Cardiac septum (tissue), 1 donor: ENCODE results near the gene LCE3B. TPM values are rescaled to one million over a fixed set of nuclear protein-coding genes. Genes with fewer than 3 reads are reported as not detected.
"Not testable (repeated sequence)": the region's sequence is repeated elsewhere in the genome, so short reads cannot be mapped to it uniquely, and the experiment has no call there.

Source experiments
- DNase-seq: peaks from one replicate; pipeline ENCODE4 v3.0.0-alpha.2; 2020; ENCODE audit warnings: low spot score
- intact Hi-C: fragments of 100-400 bp; cut with DNase I; formaldehyde crosslinking; loops from one replicate; pipeline ENCODE4 v1.14.0; 2022
- long read RNA-seq: library from polyadenylated mRNA; unstranded; transcript quantifications from one replicate; pipeline ENCODE4 v2.0.0, GENCODE V29; 2021
- total RNA-seq: library from RNA; stranded (reverse); fragmentation: NEBNext Ultra II Directional; extraction: Animal tissue kit (Norgen Biotek cat#: 25700); gene quantifications from one replicate; pipeline ENCODE4 v1.2.1, GENCODE V29; 2021
- donor health status: DM: no; HTN: no; CAD: no.

The LCE3B gene, protein sequence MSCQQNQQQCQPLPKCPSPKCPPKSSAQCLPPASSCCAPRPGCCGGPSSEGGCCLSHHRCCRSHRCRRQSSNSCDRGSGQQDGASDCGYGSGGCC
- total RNA-seq: not detected
- long read RNA-seq: 0 reads

DNA sequence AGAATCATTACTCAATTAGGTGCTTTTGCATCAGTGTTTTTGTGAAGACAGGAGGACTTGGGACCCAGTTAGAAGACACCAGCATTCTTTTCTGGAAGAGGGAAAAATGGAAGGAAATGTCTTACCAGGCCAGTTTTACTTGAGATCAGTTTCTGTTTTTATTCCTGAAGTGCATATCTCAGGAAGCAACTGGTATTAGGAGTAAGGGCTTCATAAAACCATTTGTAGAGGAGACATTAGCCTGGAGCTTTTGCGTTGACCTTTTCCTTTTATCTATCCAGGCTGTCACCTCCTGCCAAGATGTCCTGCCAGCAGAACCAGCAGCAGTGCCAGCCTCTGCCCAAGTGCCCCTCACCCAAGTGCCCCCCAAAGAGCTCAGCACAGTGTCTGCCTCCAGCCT, at the start of gene LCE3B:
Gene LCE3B, plus strand, starts transcription at position 301 of the 400 bp plus-strand sequence. Its CDS starts 0 bp downstream, at position 301.
- DNase-seq: no peak
- intact Hi-C loops: no loop called here

GRCh38 chr1:152565115-152565514, 48.5 kb upstream of the LCE3B start:
- DNase-seq: no peak
- intact Hi-C loops: no loop called here

GRCh38 chr1:152565535-152566215, 47.9 kb upstream of the LCE3B start:
- intact Hi-C loops: no loop called here
- no peak for DNase-seq

- intact Hi-C loops: no loop called here
Observed at GRCh38 chr1:152566681-152567080, 46.9 kb upstream of the LCE3B start, which contains the start of gene LCE3E. Gene LCE3E, minus strand, starts transcription at chr1:152566780. Its CDS starts 572 bp downstream, at chr1:152566208.

DNA sequence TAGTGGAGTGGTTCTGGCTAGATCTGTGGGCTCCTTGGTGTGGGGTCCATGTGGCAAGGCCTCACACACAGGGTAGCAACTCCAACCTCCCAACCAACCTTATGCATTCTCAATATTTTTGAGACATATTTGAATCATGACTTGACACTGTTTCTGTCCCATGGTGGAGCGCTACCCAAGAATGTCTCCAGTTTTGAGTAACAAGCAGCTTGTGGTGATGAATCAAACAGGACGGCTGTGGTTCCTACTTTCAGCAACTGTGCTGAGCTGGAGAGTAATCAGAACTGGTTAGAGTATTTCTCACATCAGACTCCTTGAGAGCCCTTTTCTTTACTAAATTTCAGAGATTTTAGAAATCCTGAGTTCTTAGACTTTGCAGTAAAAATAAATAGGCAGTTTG, 36.4 kb upstream of the LCE3B start:
- intact Hi-C loops: no loop called here
- no peak for DNase-seq

More at GRCh38 chr1:152566681-152567080, 46.9 kb upstream of the LCE3B start, which contains the start of gene LCE3E:
- DNase-seq: no peak

DNA sequence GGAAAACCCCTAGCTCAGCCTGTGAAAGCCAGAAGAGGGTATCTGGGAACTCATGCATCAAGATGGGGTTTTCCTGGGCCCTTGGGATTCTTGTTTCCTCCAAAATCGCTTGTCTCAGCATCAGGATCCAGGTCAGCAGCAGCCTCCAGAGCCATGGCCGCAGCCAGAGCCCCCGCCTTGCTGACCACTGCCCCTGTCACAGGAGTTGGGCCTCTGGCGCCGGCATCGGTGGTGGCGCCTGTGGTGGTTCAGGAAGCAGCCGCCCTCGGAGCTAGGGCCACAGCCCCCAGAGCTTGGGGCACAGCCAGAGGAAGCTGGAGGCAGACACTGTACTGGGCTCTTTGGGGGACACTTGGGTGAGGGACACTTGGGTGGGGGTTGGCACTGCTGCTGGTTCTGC, 34.1 kb upstream of the LCE3B start:
- intact Hi-C loops: not testable (repeated sequence)

DNA sequence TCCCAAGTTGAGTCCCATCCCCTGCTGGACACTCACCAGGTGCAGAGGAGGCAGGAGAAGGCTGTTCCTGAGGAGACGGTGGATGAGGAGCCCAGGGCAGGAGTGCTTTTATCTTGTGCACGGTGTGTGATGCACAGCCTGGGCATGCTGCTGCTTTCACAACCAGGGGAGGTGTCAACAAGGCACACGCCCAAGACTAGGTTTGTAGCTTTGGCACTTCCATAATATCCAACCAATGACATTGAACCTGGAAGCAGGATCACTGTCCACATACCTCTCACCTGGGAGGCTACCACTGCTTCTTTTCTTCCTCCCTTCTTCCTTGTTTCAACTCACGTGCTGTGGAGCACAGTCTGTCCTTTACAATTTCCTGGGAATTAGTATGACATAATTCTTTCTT, 33.2 kb upstream of the LCE3B start, which contains the start of gene LCE3D:
Gene LCE3D, minus strand, starts transcription at position 84 of the 400 bp plus-strand sequence. CDS start 580 bp downstream, outside the sequence.
- intact Hi-C loops: no loop called here
- no peak for DNase-seq

More for the DNA sequence above, 34.1 kb upstream of the LCE3B start:
- not testable (repeated sequence) for DNase-seq

DNA sequence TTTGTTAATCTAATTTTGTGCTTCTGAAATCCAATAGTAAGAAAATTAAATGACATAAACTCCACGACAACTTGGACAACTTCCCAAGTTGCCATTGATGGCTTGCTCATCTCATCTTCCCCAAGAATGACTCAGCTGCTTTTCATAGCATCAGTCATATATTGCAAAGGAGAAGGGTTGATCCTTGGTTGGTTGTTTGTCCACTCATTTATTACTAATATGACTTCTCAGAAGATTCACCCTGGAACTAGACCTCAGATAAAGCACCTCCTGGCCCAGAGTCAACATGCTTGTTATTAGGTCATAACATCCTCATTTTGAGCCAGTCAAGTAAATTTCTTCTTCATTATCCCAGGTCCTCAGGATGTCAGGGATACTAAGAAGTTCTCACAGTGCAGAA, 31.0 kb upstream of the LCE3B start:
- no peak for DNase-seq
- intact Hi-C loops: no loop called here

GRCh38 chr1:152585586-152585985, 28.0 kb upstream of the LCE3B start:
- intact Hi-C loops: no loop called here
- DNase-seq: no peak

DNA sequence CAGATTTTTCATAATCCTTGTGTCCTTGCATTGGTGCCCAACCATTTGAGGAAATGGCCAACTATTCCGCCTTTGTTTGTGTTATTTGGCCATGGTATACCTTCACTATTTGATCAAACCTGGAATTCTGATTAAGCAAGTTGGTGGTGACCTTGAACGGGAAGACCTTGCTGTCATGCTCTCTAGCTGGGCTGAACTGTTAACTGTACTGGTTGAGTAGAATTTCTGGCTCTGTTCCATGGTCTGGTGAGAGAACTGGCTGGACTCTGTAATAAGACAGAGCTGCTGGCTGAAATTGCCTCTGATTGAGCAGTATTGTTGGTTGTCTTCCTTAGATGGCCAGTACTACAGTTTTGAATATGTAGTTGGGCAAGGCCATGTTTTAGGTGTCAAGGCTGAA, 16.6 kb upstream of the LCE3B start:
- intact Hi-C loops: no loop called here
- DNase-seq: no peak

DNA sequence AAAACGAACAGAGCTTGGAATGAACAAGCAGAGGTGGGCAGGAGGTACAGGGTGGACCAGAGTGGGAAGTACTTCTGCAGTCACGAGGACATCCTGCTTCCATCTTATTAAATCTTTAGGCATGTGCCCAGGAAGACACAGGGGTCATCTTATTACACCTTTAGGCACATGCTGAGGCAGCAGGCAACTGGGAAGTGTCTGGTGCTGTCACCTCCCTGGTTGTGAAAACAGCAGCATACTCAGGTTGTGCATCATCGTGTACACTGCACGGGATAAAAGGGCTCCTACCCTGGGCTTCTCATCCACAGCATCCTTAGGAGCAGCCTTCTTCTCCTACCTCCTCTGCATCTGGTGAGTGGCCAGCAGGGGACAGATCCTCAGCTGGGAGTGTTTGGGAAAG, 13.7 kb upstream of the LCE3B start, which contains the start of gene LCE3C:
Gene LCE3C, plus strand, starts transcription at position 301 of the 400 bp plus-strand sequence. CDS start 498 bp downstream, outside the sequence.
- DNase-seq: no peak
- intact Hi-C loops: no loop called here

DNA sequence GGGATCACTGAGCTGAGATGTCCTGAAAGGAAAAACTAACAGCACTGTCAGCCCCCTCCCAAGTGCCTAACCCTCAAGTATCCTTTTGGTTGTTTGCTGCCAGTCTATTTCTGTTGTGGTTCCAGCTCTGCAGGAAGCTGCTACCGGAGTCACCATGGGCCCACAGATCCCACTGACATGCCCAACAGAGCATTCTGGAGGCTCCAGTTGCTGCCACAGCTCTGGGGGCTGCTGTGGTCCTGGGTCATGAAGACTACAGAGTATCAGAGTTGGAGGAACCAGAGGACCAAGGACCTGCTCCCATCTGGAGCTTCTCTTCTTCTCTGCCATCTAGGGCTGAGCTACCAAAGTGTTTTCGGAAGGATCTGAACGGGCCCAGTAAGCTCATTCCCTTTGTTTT, 8.4 kb downstream of the LCE3B start:
- intact Hi-C loops: no loop called here
- no peak for DNase-seq

- no peak for DNase-seq
- intact Hi-C loops: no loop called here
Observed at GRCh38 chr1:152622803-152623202, 9.2 kb downstream of the LCE3B start, which contains the start of gene LCE3A. Gene LCE3A, minus strand, starts transcription at chr1:152623103. Its CDS starts 0 bp downstream, at chr1:152623103.

DNA sequence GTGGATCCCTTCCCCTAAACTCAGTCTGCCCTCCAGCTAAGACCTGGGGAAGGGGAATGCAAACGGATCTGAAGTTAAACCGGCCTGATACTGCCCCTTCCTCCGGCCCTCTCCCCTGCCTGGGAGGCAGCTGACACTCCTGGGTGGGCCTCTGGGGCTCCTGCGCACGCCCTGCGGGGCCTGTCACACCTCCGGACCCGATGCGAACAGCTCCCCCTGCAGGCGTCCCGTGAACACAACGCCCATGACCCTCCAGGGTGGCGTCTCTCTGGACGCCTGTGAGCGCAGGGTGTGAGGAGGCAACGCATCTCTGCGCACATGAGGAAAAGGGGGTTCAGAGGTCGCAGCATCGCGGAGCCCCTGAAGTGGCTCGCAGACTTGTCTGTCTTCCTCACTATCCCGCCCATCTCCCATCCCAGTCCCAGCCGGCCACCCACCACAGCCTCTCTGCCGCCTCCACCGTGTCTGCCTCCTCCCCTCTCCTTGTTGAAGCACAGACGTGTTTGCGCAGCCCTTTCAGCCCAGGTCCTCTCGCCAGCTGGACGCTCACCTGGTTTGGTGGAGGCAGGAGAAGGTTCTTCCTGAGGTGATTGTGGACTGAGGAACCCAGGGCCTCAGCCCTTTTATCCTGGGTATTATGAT, 9.7 kb downstream of the LCE3B start:
- DNase-seq: no peak
- intact Hi-C loops: no loop called here

DNA sequence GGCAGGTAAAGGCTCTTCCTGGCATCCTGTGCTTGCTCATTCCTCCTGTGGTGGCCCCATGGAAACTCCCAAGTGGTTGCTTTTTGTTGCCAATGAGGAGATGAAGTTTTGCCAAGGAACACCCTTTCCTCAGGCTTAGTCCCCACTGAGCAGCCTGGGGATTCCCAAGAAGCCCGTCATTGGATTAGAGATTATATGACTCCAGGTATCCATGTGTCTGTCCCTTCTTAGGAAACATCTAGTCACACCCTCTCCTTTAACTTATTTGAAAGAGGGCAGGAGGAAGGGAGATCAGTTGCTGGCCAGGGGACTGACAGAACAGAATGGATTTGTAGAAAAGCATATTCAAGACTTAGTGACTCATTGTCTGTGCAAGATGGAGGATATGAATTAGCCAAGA, 13.1 kb downstream of the LCE3B start:
- DNase-seq: no peak
- intact Hi-C loops: no loop called here

- intact Hi-C loops: no loop called here
Observed at GRCh38 chr1:152630596-152630995, 17.0 kb downstream of the LCE3B start.

DNA sequence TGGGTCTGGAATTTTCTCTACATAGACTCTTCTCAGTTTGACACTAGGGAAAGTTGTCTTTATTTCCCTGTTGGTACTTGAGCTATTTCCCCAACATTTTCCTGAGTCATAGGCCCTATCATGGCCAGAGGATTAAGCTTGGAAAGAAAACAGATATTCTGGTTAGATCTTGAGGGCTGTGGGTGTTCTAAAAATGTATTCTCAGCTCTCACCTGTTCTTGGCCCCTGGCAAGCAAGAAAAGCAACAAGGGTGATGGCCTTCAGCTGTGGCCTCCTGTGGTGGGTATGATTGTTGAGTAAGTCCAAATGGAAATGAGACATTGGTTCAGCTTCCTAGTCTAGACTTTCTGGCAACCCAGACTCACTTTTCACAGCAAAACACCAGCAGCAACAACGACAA, 26.7 kb downstream of the LCE3B start:
- DNase-seq: no peak
- intact Hi-C loops: no loop called here

More at GRCh38 chr1:152630596-152630995, 17.0 kb downstream of the LCE3B start:
- DNase-seq: no peak

GRCh38 chr1:152643945-152644344, 30.3 kb downstream of the LCE3B start:
- intact Hi-C loops: no loop called here
- no peak for DNase-seq

DNA sequence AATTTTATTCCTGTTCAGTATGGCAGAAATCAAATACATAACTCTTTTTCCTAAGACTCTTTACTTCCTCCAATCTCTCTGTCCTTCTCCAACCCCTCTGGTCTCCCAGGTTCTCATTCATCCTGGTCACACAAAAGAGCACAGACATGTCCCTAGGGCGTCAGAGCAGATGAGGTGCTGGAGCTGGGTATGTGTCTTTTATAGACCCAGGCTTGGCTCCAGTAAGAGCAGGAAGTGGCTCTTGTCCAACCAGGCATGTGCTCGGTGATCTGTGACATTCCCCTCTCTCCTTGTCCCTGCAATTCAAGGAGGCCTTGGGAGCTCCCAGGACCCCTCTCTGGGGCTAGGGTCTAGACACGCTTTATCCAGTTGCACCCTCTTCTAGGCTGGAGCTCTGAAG, 31.5 kb downstream of the LCE3B start:
- intact Hi-C loops: no loop called here
- no peak for DNase-seq

DNA sequence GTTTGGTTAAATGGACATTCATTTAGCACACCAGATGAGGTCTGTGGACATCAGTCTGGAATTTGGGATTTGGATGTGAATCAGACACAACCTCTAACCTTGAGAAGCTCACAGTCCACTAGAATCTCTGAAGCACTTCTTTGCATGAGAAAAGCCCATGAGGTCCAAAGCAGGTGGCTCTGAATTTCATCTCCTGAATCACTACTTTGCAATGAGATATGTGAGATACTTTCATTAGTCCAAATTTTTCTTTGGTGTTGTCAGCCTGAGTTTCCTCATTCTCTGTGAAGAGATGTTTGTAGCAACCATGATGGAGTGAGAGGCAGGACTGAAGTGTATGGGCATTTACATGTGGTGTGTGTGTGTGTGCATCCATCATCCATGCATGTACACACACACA, 33.0 kb downstream of the LCE3B start:
- intact Hi-C loops: no loop called here
- no peak for DNase-seq
